Hepatocyte (in vitro differentiated cells): ENCODE data around the gene ALDH7A1. TPM values are rescaled to one million over a fixed set of nuclear protein-coding genes. Genes with fewer than 3 reads are reported as not detected.
A peak's percentile ranks its signal among the peaks of the same experiment; 100 is the strongest.

Experiments used
- DNase-seq: peaks from one replicate; pipeline ENCODE4 v3.0.0-alpha.2; 2016; ENCODE audit warnings: low spot score
- H2AFZ ChIP-seq: fragments of 200-600 bp; sonication (generic); 2 replicates; pipeline ENCODE4 v1.6.0; 2016; ENCODE audit warnings: antibody characterized with exemption, mild to moderate bottlenecking
- H3K27ac ChIP-seq: fragments of 200-600 bp; sonication (generic); 2 replicates; pipeline ENCODE4 v1.5.1; 2016; ENCODE audit warnings: mild to moderate bottlenecking
- H3K27me3 ChIP-seq: fragments of 200-600 bp; sonication (generic); 2 replicates; pipeline ENCODE4 v1.6.1; 2016
- H3K36me3 ChIP-seq: fragments of 200-600 bp; sonication (generic); replicated peaks from 2 replicates; pipeline ENCODE4 v1.5.1; 2016; ENCODE audit warnings: low read depth; ENCODE audit not compliant: insufficient read depth
- H3K4me1 ChIP-seq: fragments of 200-600 bp; sonication (generic); 2 replicates; pipeline ENCODE4 v1.5.1; 2016; ENCODE audit warnings: mild to moderate bottlenecking, moderate library complexity; ENCODE audit not compliant: insufficient read depth
- H3K4me2 ChIP-seq: fragments of 200-600 bp; sonication (generic); 2 replicates; pipeline ENCODE4 v1.6.0; 2016
- H3K4me3 ChIP-seq: fragments of 200-600 bp; sonication (generic); 2 replicates; pipeline ENCODE4 v1.5.1; 2016; ENCODE audit warnings: mild to moderate bottlenecking
- H3K79me2 ChIP-seq: fragments of 200-600 bp; sonication (generic); 2 replicates; pipeline ENCODE4 v1.6.0; 2017; ENCODE audit warnings: mild to moderate bottlenecking
- H3K9me2 ChIP-seq: fragments of 200-600 bp; sonication (generic); replicated peaks from 2 replicates; pipeline ENCODE4 v1.6.0; 2017; ENCODE audit warnings: mild to moderate bottlenecking; ENCODE audit not compliant: insufficient read depth
- H3K9me3 ChIP-seq: fragments of 200-600 bp; sonication (generic); 2 replicates; pipeline ENCODE4 v1.5.1; 2016; ENCODE audit warnings: low read depth, mild to moderate bottlenecking
- H4K20me1 ChIP-seq: fragments of 200-600 bp; sonication (generic); 2 replicates; pipeline ENCODE4 v1.6.0; 2016; ENCODE audit warnings: mild to moderate bottlenecking; ENCODE audit not compliant: insufficient read depth, poor library complexity, severe bottlenecking
- EZH2 ChIP-seq: fragments of 200-600 bp; sonication (generic); IDR thresholded peaks from 2 replicates; pipeline ENCODE4 v1.6.1; 2016; ENCODE audit warnings: antibody characterized with exemption, mild to moderate bottlenecking, borderline replicate concordance
- EZH2phosphoT487 ChIP-seq: fragments of 200-600 bp; sonication (generic); IDR thresholded peaks from one replicate; pipeline ENCODE4 v1.6.1; 2018; ENCODE audit warnings: antibody characterized with exemption, mild to moderate bottlenecking, low read depth, moderate library complexity; ENCODE audit not compliant: unreplicated experiment, severe bottlenecking
- WGBS: methylation state at CpG from one replicate; pipeline ENCODE4 v1.1.6; 2016; ENCODE audit warnings: low lambda C conversion rate; ENCODE audit errors: missing lambda C conversion rate; 5-methylcytosine and 5-hydroxymethylcytosine counted together
- polyA plus RNA-seq: library from polyadenylated mRNA; unstranded; fragments of >200 nt; fragmentation: Nextera tagmentation; extraction: Ambion mirVana; gene quantifications from 2 replicates; pipeline ENCODE4 v1.2.1, GENCODE V29; 2016
- total RNA-seq: library from RNA; depleted of rRNA; stranded (reverse); fragments of >200 nt; gene quantifications from 2 replicates; pipeline ENCODE4 v1.2.3, GENCODE V29; 2014
- TF ChIP-seq, protein P1 (sequence below): fragments of 200-600 bp; sonication (generic); IDR thresholded peaks from 2 replicates; pipeline ENCODE4 v1.5.1; 2016; ENCODE audit warnings: antibody characterized with exemption, mild to moderate bottlenecking; ENCODE audit not compliant: poor library complexity

The ALDH7A1 gene
- total and polyA plus RNA-seq, 2 experiments from 2014 or later: 50.0 to 107 TPM

DNA sequence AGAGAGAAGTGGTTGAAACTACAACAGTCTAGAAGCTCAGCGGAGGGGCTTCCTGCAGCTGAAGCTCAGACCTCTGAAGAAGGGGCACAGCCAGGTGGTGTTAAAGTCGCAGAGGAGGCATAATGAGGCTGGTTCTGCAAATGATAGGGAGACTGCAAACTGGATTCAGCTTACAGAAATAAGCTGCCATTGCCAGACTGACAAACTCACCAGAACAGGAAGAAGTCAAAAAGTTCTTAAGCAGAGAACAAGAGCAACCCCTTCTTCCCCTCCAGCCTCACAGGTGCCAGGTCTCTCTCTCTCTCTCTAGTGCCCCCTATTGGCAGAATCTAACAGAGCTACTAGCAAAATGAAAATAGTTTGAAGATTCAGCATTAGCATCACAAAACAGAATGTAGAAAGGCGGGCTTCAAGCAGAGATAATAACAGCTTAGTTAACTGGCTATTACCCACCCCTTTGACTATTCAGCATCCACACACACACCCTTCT is 95.1 kb downstream of the ALDH7A1 start:
- Histone ChIP-seq H3K4me1 (peaks cover 3% of the 10 kb centered on the region), H2AFZ (no peak overlapping the region)
- 71% methylated on average over 3 of the region's 3 CpGs for WGBS

DNA sequence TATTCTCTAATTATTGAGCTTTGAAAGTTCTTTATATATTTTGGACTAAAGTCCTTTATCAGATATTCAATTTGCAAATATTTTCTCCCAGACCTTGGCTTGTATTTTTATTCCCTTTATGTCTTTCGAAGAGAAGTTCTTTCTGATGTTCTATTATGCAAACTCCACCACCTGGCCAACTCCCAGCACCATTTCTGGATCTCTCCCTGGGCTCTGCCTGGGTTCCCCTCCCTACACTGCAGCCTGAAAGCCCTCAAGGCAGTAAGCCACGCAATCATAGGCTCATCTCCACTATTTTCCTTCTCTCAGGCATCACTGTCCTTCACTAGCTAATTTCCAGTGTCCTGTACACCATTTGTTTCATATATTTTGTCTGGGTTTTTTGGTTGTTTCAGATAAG is 95.7 kb downstream of the ALDH7A1 start:
- 86% methylated on average over 2 of the region's 2 CpGs for WGBS
- Histone ChIP-seq H3K9me3 (no peaks in the 10 kb centered on the region), H4K20me1 (no peaks in the 10 kb centered on the region), H3K36me3 (no peaks in the 10 kb centered on the region), H3K27ac (no peak overlapping the region), H2AFZ (no peak overlapping the region), H3K9me2 (no peaks in the 10 kb centered on the region), H3K4me1 (peaks cover 3% of the 10 kb centered on the region), H3K27me3 (no peaks in the 10 kb centered on the region), H3K4me2 (no peak overlapping the region), H3K79me2 (no peaks in the 10 kb centered on the region), H3K4me3 (no peak overlapping the region)
- no peak for TF ChIP-seq EZH2
- TF ChIP-seq EZH2phosphoT487: no peak
- TF ChIP-seq, protein P1, sequence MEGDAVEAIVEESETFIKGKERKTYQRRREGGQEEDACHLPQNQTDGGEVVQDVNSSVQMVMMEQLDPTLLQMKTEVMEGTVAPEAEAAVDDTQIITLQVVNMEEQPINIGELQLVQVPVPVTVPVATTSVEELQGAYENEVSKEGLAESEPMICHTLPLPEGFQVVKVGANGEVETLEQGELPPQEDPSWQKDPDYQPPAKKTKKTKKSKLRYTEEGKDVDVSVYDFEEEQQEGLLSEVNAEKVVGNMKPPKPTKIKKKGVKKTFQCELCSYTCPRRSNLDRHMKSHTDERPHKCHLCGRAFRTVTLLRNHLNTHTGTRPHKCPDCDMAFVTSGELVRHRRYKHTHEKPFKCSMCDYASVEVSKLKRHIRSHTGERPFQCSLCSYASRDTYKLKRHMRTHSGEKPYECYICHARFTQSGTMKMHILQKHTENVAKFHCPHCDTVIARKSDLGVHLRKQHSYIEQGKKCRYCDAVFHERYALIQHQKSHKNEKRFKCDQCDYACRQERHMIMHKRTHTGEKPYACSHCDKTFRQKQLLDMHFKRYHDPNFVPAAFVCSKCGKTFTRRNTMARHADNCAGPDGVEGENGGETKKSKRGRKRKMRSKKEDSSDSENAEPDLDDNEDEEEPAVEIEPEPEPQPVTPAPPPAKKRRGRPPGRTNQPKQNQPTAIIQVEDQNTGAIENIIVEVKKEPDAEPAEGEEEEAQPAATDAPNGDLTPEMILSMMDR: no peak
- DNase-seq: no peak

More for the DNA sequence above, 95.1 kb downstream of the ALDH7A1 start:
- no peak overlapping the region for H3K4me2 ChIP-seq
- no peak overlapping the region for H3K4me3 ChIP-seq
- no peaks in the 10 kb centered on the region for H3K79me2 ChIP-seq
- H3K27ac ChIP-seq: no peak overlapping the region
- H3K9me2 ChIP-seq: no peaks in the 10 kb centered on the region
- peak; percentile 55 for DNase-seq
- no peaks in the 10 kb centered on the region for H3K9me3 ChIP-seq
- TF ChIP-seq EZH2phosphoT487 (no peak), EZH2 (no peak)
- TF ChIP-seq, protein P1: peak; percentile 47
- H4K20me1 ChIP-seq: no peaks in the 10 kb centered on the region
- H3K36me3 ChIP-seq: no peaks in the 10 kb centered on the region
- no peaks in the 10 kb centered on the region for H3K27me3 ChIP-seq

DNA sequence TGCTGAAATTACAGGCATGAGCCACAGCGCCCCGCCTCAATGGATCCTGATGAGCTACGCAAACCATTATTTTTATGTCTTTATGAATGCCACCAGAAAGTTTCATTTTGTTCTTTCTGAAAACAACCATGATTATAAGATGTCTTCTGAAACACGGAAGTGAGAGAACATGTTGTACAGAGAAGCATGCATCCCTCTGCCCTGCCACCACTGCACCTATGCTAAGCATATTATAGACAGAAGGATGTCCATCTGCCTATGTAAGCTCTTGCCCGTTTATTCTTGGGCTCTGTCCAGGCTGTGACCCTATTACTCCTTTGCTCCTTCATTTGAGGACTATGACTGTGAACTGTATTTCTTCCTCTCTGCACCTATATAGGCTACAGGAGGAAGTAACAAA is 97.5 kb downstream of the ALDH7A1 start:
- H4K20me1 ChIP-seq: no peaks in the 10 kb centered on the region
- 93% methylated on average over 5 of the region's 5 CpGs for WGBS

More for the DNA sequence above, 97.5 kb downstream of the ALDH7A1 start:
- no peaks in the 10 kb centered on the region for H3K79me2 ChIP-seq
- H3K9me2 ChIP-seq: no peaks in the 10 kb centered on the region
- no peaks in the 10 kb centered on the region for H3K9me3 ChIP-seq
- H3K36me3 ChIP-seq: no peaks in the 10 kb centered on the region
- no peak overlapping the region for H3K4me3 ChIP-seq
- H2AFZ ChIP-seq: no peak overlapping the region
- no peaks in the 10 kb centered on the region for H3K27me3 ChIP-seq
- TF ChIP-seq EZH2phosphoT487 (no peak), EZH2 (no peak)
- TF ChIP-seq, protein P1: no peak
- no peak overlapping the region for H3K27ac ChIP-seq
- no peaks in the 10 kb centered on the region for H3K4me1 ChIP-seq
- no peak for DNase-seq
- no peak overlapping the region for H3K4me2 ChIP-seq
